NCI-H2107 treated with DMSO at 0.1 percent for 48 hours (cell line): ENCODE results near the gene HNF1B.

Experiments
- DNase-seq: peaks from one replicate; lab custom pipeline; 2025; ENCODE audit not compliant: unreplicated experiment; lab: John Stamatoyannopoulos, UW

HNF1B gene

DNA sequence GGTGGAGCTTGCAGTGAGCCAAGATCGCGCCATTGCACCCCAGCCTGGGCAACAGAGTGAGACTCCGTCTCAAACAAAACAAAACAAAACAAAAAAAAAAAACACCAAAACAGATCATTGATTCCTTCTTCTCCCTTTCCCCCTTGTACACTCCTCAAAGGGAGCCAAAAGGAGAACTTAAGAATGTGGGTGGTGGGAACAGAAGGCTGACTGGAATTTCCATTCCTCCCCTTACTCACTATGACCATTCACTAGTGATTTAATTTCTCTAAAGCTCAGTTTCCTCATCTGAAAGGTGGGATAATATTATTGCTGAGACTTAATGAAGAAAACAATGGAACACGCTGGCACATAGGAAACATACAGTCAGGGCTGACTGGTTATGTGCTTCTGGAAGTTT, 17.1 kb upstream of the HNF1B start:
- no peak for DNase-seq

GRCh38 chr17:37761059-37761458, 16.2 kb upstream of the HNF1B start:
- no peak for DNase-seq

DNA sequence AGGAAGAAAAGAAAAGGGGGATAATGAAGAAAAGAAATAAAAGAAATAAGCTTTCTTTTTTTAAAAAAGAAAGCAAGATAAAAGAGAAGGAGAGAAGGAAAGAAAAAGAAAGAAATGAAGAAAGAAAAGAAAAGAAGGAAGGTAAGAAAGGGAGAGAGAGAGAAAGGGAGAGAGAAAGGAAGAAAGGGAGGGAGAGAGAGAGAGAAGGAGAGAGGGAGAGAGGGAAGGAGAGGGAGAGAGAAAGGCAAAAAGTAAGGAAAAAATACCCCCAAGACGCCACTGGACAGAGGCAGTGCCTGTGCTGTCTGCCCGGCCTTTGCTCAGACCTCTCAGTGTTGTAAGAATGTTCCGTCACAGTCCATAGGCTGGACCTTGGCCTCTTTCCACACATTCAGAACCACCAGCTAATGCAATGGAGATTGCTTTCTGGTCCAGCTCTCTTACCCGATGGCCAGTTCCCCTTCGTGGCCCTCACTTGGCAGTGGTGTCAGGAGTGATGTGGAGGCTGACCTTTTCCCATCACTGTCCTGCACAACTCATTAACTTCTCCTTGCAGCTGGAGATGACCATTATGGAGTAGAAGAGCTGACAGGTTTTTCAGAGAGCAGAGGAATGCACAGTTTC, 14.3 kb upstream of the HNF1B start:
- DNase-seq, result no peak

GRCh38 chr17:37756051-37756450, 11.2 kb upstream of the HNF1B start:
- DNase-seq, result no peak

DNA sequence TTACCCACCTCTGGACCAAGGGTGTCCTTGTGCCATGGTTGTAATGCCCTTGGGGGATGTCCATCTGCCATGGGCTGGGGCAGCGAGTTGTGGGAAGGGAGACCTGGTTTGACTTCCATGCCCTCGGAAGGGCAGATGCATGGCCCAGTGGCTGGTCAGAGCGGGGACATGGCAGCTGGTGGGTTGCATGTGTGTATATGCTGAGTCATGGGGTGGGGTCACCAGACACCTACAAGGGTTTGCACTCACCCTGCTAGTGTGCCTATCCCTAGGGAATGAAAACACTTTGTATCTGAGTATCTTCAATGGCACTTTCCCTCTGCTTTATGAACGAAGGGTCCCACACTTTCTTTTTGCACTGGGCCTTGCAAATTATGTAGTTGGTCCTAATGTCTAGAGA, 10.6 kb upstream of the HNF1B start:
- no peak for DNase-seq

DNA sequence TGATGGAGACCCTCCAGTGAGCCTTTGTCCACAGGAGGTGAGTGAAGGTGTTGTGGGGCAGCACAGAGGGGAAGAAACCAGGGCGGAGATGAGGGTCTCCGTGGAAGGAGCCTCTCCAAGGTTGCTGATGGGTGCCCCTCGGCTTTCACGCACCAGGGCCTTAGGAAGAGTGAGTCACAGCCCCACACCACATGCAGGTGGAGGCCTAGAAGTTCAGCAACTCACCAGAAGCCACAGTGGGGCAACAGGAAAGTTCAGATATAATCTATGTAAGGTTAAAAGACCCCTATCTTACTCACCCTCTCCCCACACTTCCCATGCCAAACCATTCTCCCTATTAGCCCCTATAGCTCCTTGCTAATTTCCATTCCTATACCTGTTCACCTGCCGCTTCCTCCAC, 9.5 kb upstream of the HNF1B start:
- no peak for DNase-seq

DNA sequence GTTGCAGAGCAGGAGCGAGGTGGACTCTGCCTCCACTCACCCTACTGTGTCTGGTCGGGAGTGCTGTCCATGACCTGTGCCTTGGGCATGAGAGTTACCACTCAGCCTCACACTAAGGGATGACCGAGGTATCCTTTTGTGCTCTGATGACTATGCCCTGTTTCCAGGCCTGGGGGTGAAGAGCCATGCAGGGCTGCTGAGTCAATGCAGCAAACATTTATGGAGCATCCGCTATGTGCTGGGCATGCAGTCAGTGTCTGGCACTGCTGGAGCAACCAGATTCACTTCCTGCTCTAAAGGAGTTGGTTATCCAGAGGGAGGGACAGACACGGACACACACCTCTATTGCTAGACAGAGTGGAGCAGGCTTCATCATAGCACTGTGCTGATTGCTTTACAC, 7.6 kb upstream of the HNF1B start:
- no peak for DNase-seq

DNA sequence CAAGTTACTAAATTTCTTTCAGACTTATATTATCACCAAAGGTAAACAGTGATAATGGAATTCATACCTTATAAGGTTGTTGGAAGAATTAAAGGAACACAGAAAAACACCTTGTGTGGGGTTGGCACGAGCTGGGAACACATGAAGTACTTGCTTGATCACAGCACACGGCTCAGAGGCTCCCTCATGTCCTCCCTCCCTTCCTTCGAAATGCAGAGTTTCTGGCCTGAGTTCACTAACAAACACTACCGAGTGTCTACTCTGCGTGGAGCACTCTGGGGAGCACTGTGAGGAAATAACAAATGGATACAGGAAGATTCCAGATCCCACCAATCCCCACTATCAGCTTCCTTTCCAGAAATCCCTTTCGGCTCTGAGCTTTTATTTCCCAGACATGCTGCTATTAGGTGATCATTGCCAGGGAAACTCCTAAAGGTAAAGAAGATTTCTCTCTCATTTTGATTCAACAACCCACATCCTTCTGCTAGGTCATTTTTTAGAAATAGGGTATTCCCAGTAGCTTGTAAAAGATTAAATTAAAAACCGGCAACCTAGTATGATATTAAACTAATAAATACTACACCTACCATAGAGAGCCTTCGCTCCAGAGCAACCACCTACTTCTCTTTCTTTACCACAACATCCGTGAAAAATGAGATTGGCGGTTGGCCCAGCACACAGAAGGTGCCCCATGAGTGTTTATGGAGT, 6.1 kb upstream of the HNF1B start:
- no peak for DNase-seq

- no peak for DNase-seq
Measured at GRCh38 chr17:37750292-37750691, 5.4 kb upstream of the HNF1B start.

- no peak for DNase-seq
Measured at GRCh38 chr17:37747222-37747621, 2.4 kb upstream of the HNF1B start.

DNA sequence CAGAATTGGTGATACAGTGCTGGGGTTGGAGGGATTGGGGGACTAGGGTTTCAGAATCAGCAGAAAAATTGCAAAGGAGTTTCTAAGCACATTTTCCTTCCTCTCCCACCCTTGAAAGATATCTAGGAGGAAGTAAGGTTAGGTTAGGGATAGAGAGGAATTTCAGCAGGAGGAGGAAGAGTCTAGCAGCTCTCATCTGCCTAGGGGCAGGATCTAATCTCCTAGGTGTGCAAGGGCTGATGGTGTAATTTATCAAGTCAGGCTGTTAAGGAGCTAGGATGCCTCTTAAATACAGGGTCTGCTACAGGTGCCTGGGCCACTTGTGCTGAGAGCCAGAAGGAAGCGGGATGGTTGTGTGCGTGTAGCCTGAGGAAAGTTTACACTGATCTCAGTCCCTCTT, 1.8 kb upstream of the HNF1B start:
- no peak for DNase-seq

GRCh38 chr17:37745801-37746426, 1.1 kb upstream of the HNF1B start:
- no peak for DNase-seq

DNA sequence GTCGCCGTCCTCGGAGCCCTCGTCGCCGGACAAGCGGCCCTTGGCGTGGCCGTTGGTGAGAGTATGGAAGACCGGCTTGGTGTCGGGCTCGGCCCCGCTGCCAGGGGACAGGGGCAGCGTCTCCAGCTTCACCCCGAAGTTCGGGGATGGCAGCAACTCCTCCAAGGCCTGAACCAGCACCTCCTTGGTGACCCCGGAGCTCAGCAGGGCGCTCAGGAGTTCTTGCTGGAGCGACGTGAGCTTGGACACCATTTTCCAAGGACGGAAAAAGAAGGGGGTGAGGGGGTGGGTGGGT, 279 bp downstream of the HNF1B start:
- no peak for DNase-seq

DNA sequence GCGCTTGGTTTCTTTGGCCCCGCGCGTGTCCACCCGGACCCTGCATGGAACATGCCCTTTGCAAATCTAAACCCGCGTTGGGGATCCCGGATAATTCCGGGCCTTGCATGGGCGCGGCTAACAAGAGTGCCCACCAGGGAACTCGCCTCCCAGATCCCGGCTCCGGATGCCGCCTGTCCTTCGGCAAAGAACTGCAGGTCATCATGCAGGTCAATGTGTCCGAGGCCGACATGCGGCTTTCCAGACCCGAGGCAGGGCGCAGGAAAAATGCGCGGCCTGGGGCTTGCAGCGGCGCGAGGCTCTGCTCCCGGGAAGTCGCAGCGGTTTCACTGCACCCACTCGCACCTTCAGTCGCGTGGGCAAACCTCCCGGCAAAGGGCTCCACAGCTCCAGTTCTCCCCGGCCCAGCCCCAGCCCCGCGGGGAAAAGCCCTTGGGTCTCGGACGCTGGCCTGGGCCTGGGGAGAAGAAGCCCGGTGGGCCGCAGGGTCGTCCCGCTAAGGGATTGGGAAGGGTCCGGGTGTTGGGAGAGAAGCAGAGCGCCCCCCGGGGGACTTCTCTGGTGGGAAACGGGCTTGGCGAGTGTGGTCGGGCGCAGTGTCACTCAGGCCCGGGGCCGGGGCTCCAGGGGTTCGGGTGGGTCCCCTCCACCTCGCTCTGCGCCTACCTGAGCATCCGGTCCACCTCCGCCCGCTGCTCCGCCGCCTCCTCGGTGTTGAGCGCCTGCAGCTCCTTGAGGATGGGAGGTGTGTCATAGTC, 805 bp downstream of the HNF1B start:
- no peak for DNase-seq

DNA sequence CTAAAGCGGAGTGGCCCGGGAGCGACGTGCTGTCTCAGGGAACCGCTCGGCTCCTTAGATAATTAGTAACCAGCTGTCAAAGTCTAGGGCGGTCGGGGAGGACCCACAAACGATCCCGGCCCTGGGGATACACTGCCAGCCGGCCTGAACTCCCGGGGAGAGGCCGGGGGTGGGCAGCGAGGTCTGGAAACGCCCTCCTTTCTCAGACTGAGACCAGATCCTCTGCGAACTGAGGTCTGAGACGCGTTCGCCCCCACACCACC, 1.3 kb downstream of the HNF1B start:
- DNase-seq, result no peak

GRCh38 chr17:37742762-37743611, 1.9 kb downstream of the HNF1B start:
- DNase-seq, result no peak

GRCh38 chr17:37742116-37742761, 2.6 kb downstream of the HNF1B start:
- DNase-seq, result no peak

DNA sequence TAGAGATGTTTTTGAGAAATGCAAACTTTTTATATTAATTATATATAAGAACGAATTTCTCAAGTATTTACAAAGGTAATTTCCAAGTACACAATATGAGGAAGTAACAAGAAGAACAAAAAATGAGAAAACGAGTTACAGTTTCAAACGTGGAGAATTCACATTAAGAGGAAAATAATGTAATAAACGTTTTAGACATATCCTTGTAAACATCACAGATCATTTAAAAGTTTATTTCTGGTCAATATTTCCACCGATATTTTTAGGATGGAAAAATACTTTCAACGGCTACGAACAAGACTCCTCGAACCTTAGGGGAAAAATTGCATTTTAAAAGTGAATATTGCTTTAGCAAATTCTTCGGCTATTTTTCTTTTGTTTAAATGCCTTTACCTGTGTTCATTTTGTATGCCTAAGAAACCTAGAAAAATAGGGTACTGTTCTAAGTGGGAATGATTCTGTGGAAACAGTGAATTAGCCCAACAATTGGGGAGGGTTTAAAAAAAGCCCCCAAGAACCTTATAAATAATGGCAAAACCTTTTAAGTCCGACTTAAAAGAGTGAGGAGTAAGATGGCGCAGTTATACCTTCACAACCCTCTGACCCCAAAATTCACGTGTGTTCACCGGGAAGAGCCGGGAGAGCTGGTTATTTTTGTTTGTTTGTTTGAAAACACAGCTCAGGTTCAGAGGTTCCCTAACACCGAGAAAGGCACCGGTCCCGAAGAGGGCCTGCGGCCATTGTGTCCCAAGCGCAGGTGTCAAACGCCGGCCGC, 3.3 kb downstream of the HNF1B start:
- DNase-seq, result no peak

DNA sequence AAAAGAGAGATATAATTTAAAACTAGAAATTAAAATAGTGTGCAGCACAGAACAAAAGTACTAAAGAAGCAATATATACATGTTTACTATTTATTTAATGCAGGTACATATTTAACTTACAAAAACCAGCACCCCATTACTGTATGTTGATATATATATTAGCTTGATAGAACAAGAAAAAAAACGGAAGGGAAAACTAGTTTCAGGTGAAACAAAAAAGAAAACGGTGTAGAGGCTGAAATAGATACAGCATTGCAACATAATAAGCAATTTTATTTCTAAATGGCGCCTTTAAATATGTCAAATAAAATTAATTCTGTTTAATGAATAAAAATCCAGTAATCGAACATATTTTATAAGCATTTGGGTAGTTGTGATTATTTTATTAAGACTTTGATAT, 3.9 kb downstream of the HNF1B start:
- no peak for DNase-seq

GRCh38 chr17:37737971-37738370, 6.9 kb downstream of the HNF1B start:
- DNase-seq, result no peak
